ENCODE data around the gene RECK.

Gene RECK

DNA sequence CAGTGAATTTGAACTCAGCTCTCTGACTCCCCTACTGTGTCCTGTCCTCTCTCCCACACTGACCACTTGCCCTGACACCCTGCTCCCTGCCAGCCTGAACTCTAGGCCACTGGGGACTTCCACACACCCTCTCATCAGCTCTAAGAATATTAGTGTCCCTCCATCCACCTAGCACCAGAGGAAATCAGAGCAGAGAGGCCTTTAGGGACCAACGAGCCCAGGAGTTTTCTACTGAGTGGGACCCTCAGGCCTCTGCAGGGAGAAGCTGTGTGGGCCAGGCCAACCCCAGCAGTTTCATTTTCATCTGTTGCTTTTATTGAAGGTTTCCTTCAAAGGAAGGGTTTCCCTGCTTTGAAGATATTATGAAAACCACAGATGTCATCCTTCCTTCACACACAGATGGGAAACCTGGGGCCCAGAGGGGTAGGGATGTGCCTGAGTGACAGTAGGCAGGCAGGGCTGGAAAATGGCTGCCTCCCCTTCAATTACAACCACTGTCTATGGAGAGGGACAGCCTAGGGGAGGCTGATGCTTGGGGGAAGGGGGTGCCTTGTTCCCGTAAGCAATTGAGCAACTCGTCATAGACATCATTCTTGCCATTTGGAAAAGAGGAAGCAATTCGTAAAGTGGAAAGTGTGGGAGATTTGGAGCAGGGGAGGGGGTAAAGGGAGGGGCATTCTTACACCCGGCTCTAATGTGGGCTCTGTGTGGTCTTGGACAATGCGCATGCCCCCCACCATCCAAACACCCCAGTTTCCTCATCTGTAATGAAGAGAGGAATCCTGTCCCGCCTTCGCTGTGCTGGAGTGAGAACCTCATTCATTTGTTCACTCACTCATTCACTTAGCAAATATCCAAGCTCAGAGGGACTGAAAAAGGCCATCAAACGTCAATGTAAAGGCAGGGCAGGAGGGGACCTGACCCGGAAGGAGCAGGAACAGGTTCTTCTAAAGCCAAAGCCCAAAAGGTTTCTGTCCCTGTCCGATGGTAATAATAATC, 103.7 kb downstream of the RECK start:
- Histone ChIP-seq H3K36me3 (ENCODE audit: insufficient read depth, insufficient read length, low read length) (peaks cover 66% of the 10 kb centered on the region), H3K9me3 (ENCODE audit: insufficient read depth, low read length) (0 out of 2 replicates have a peak, but pooled peaks cover under 1% of the 10 kb centered on the region), H3K4me1 (ENCODE audit: insufficient read depth, insufficient read length) (peaks cover 17% of the 10 kb centered on the region), H3K4me3 (ENCODE audit: insufficient read length, low read depth) (no peak overlapping the region), H3K9ac (ENCODE audit: insufficient read length, low read depth) (no peak overlapping the region), H3K27me3 (ENCODE audit: insufficient read depth, insufficient read length) (peaks cover 24% of the 10 kb centered on the region)
- no peak for DNase-seq (ENCODE audit: low read depth, low spot score)
- TF ChIP-seq SUZ12 (IDR thresholded peaks at IDR 0.05; ENCODE audit: extremely low read depth, insufficient read depth, insufficient read length), result no peak
- TF ChIP-seq YY1 (IDR thresholded peaks at IDR 0.05; ENCODE audit: insufficient read depth, insufficient read length), result no peak
- no peak for TF ChIP-seq ZNF274 (IDR thresholded peaks at IDR 0.05; ENCODE audit: low read depth, low read length)

DNA sequence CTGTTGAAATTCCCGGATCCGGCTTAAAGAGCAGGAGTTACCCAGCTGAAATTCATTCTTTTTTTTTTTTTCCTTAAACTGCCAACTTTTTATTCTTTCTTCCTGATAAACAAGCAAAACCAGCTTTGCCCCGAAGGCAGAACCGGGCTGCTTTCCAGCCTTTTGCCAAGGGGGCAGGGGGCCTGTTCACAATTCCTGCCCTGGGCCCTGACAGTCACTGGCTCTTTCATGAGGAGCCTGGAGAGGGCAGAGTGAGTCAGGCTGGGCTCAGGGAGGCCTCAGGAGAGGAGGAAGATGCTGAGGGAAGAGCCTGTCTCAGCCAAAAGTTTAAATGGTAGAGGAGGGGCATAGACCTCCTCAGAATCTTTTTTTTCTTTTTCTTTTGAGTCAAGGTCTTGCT, 104.6 kb downstream of the RECK start:
- TF ChIP-seq SUZ12 (IDR thresholded peaks at IDR 0.05; ENCODE audit: extremely low read depth, insufficient read depth, insufficient read length) (no peak), YY1 (IDR thresholded peaks at IDR 0.05; ENCODE audit: insufficient read depth, insufficient read length) (no peak), ZNF274 (IDR thresholded peaks at IDR 0.05; ENCODE audit: low read depth, low read length) (no peak)
- no peak for DNase-seq (ENCODE audit: low read depth, low spot score)
- Histone ChIP-seq H3K4me1 (ENCODE audit: insufficient read depth, insufficient read length) (peaks cover 17% of the 10 kb centered on the region), H3K36me3 (ENCODE audit: insufficient read depth, insufficient read length, low read length) (peaks cover 75% of the 10 kb centered on the region), H3K9me3 (ENCODE audit: insufficient read depth, low read length) (peaks cover 5% of the 10 kb centered on the region; the same call in 1 of the 2 replicates), H3K4me3 (ENCODE audit: insufficient read length, low read depth) (no peak overlapping the region), H3K9ac (ENCODE audit: insufficient read length, low read depth) (no peak overlapping the region), H3K27me3 (ENCODE audit: insufficient read depth, insufficient read length) (peaks cover 24% of the 10 kb centered on the region)

DNA sequence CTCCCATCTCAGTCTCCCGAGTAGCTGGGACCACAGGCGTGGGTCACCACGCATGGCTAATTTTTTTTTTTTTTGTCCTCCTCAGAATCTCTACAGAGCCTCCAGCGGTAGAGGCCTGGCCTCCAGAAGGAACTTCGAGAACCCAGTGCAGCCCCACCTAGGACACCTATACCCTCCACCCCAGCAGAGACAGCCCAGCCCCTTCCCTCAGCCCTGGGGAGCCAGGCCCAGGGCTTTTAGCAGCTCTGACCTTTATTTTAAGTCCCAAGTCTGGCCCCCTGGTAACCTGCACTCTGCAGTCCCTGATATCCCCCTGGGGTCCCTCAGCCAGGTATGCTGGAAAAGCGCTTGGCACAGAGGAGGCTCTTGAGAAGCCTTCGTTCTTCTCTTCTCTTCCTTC, 105.0 kb downstream of the RECK start:
- H3K4me1 ChIP-seq (ENCODE audit: insufficient read depth, insufficient read length), result peaks cover 17% of the 10 kb centered on the region
- peaks cover 80% of the 10 kb centered on the region for H3K36me3 ChIP-seq (ENCODE audit: insufficient read depth, insufficient read length, low read length)

DNA sequence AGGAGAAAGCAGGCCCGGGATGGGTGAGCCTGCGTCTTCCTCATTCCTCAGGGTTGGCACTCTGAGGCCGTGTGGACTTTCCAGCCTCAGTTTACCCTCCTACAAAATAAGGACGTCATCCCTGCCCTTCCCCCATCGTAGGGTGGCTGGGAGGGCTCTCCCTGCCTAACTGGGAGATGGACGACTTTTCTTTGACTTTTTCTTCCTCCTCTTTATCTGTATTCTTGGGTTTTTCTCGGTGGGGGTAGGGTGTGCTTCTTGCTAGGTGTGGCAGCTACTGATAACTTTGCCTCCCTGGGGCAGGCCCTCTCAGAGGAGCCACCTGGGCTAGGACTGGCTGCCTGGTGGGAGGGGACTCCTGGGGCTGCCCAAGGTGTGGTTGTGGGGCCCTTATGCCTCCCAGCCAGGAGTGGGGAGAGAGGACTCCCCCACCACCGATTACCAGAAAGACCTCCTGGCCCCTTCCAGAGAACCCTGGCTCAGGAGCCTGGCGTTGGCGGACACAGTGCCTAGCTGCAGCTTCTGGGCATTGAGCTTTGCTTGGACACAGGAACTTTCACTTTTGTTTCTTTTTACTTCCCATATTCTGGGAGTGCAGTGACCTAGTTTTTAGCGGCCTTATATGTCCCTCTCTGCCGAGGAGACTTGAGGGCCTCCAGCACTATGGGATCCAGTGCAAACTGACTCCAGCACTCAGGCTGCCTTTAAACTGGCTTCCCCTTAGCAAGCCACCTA, 106.0 kb downstream of the RECK start:
- TF ChIP-seq ZNF274 (IDR thresholded peaks at IDR 0.05; ENCODE audit: low read depth, low read length), result no peak
- TF ChIP-seq YY1 (IDR thresholded peaks at IDR 0.05; ENCODE audit: insufficient read depth, insufficient read length), result no peak
- TF ChIP-seq SUZ12 (IDR thresholded peaks at IDR 0.05; ENCODE audit: extremely low read depth, insufficient read depth, insufficient read length), result no peak
- DNase-seq (ENCODE audit: low read depth, low spot score), result no peak
- peaks cover 89% of the 10 kb centered on the region for H3K36me3 ChIP-seq (ENCODE audit: insufficient read depth, insufficient read length, low read length)
- no peak overlapping the region for H3K4me3 ChIP-seq (ENCODE audit: insufficient read length, low read depth)
- no peak overlapping the region for H3K9ac ChIP-seq (ENCODE audit: insufficient read length, low read depth)
- H3K27me3 ChIP-seq (ENCODE audit: insufficient read depth, insufficient read length), result peaks cover 13% of the 10 kb centered on the region
- H3K4me1 ChIP-seq (ENCODE audit: insufficient read depth, insufficient read length), result peaks cover 16% of the 10 kb centered on the region
- H3K9me3 ChIP-seq (ENCODE audit: insufficient read depth, low read length), result peaks cover 5% of the 10 kb centered on the region; the same call in 1 of the 2 replicates

More for the DNA sequence above, 105.0 kb downstream of the RECK start:
- Histone ChIP-seq H3K9ac (ENCODE audit: insufficient read length, low read depth) (no peak overlapping the region), H3K9me3 (ENCODE audit: insufficient read depth, low read length) (peaks cover 5% of the 10 kb centered on the region; the same call in 1 of the 2 replicates), H3K27me3 (ENCODE audit: insufficient read depth, insufficient read length) (peaks cover 22% of the 10 kb centered on the region), H3K4me3 (ENCODE audit: insufficient read length, low read depth) (no peak overlapping the region)
- TF ChIP-seq SUZ12 (IDR thresholded peaks at IDR 0.05; ENCODE audit: extremely low read depth, insufficient read depth, insufficient read length) (no peak), ZNF274 (IDR thresholded peaks at IDR 0.05; ENCODE audit: low read depth, low read length) (no peak), YY1 (IDR thresholded peaks at IDR 0.05; ENCODE audit: insufficient read depth, insufficient read length) (no peak)
- DNase-seq (ENCODE audit: low read depth, low spot score), result no peak

DNA sequence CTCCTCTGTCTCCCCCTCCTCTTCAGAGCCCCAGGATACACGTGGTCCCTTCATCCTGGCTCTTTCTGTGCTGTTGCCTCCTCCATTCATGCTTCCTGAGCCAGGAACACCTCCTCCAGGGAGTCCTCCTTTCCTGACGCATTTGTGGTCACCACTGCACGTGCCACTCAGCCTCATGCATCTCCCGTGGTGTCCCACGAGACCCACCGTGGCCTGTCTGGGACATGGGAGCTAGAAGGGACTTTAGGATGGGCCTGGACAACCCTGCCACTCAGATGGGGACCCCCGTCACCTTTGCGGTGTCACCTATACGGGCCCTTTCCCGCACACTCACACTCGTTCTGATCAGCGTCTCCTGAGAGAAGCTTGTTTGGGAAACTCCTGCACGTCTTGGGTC, 106.5 kb downstream of the RECK start:
- TF ChIP-seq SUZ12 (IDR thresholded peaks at IDR 0.05; ENCODE audit: extremely low read depth, insufficient read depth, insufficient read length), result no peak
- TF ChIP-seq YY1 (IDR thresholded peaks at IDR 0.05; ENCODE audit: insufficient read depth, insufficient read length), result no peak
- TF ChIP-seq ZNF274 (IDR thresholded peaks at IDR 0.05; ENCODE audit: low read depth, low read length), result no peak
- peaks cover 14% of the 10 kb centered on the region for H3K4me1 ChIP-seq (ENCODE audit: insufficient read depth, insufficient read length)
- no peak overlapping the region for H3K9ac ChIP-seq (ENCODE audit: insufficient read length, low read depth)

DNA sequence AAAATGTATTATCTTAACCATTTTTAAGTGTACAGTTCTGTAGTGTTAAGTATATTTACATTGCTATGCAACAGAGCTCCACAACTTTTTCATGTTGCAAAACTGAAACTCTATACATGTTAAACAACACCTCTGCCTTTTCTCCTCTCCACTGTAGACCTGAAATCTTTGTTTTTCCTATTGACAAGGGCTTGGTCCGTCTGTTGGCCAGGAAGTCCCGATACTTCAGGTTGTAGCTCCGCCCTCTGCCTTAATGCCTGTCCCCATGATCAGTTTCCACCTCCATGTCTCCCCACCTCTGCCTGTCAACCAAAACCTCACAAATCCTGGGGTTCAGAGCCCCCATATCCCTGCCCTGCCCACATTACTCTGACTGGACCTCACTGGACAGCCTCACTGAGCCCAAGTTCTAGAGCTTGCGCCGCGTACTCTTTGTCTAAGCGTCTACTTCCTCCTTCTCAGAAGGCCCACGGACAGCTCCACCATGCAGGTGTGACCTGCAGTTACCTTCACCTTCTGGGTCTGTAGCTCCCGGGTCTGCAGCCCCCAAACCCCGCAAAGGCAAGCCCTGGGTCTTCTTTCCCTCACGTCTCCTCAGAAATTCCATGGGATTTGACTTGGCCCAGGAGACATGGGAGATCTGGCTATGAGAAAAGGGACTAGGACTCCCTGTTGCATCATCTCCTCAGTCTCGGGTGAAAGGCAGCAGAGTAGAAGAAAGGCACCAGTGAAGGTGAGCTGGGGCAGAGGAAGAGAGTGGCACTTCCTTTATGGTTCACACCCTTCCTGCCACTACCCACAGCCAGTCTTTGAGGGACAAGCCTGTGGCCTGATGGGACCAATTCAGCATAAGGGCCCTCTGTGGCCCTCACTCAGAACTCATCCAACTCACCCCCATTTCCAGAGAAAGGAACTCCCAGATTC, 107.9 kb downstream of the RECK start:
- DNase-seq (ENCODE audit: low read depth, low spot score), result no peak
- Histone ChIP-seq H3K9ac (ENCODE audit: insufficient read length, low read depth) (no peak overlapping the region), H3K27me3 (ENCODE audit: insufficient read depth, insufficient read length) (no peaks in the 10 kb centered on the region), H3K4me3 (ENCODE audit: insufficient read length, low read depth) (no peak overlapping the region), H3K9me3 (ENCODE audit: insufficient read depth, low read length) (peaks cover 5% of the 10 kb centered on the region; the same call in 1 of the 2 replicates), H3K4me1 (ENCODE audit: insufficient read depth, insufficient read length) (peaks cover 19% of the 10 kb centered on the region), H3K36me3 (ENCODE audit: insufficient read depth, insufficient read length, low read length) (peaks cover 92% of the 10 kb centered on the region)
- TF ChIP-seq SUZ12 (IDR thresholded peaks at IDR 0.05; ENCODE audit: extremely low read depth, insufficient read depth, insufficient read length) (no peak), ZNF274 (IDR thresholded peaks at IDR 0.05; ENCODE audit: low read depth, low read length) (no peak), YY1 (IDR thresholded peaks at IDR 0.05; ENCODE audit: insufficient read depth, insufficient read length) (no peak)

More for the DNA sequence above, 106.5 kb downstream of the RECK start:
- DNase-seq (ENCODE audit: low read depth, low spot score), result no peak
- peaks cover 93% of the 10 kb centered on the region for H3K36me3 ChIP-seq (ENCODE audit: insufficient read depth, insufficient read length, low read length)
- H3K4me3 ChIP-seq (ENCODE audit: insufficient read length, low read depth), result no peak overlapping the region
- peaks cover 9% of the 10 kb centered on the region for H3K27me3 ChIP-seq (ENCODE audit: insufficient read depth, insufficient read length)
- H3K9me3 ChIP-seq (ENCODE audit: insufficient read depth, low read length), result peaks cover 5% of the 10 kb centered on the region; the same call in 1 of the 2 replicates

All from NT2/D1 (cell line).